H1 (cell line): ENCODE measurements around the gene SOSTDC1. TPM values are rescaled to one million over a fixed set of nuclear protein-coding genes. Genes with fewer than 3 reads are reported as not detected.

Experiments
- PHF8 ChIP-seq: fragments of 200-600 bp; sonication (generic); conservative IDR thresholded peaks from 2 replicates; pipeline ENCODE4 v1.7.1; 2012; ENCODE audit warnings: low read depth, mild to moderate bottlenecking, inconsistent platforms, low read length, moderate library complexity
- polyA plus RNA-seq, 7 experiments: library from polyadenylated mRNA; depleted of rRNA in 3 of 7; stranded (reverse) in 5 of 7; unstranded in 2 of 7; fragments of >200 nt in 5 of 7; fragments of 200-250 nt in 2 of 7; gene quantifications; 1 replicate in 5 of 7; 2 replicates in 1 of 7; 4 replicates in 1 of 7; pipeline versions ENCODE4 v1.2.1 to v1.2.3, GENCODE V29; 2011 to 2013; ENCODE audit warnings: missing spikeins in 2 of 7, mixed read lengths in 2 of 7
- total RNA-seq: library from RNA; stranded (reverse); fragmentation: NEBNext Ultra II Directional; extraction: Animal tissue kit (Norgen Biotek cat#: 25700); gene quantifications from 2 replicates; pipeline ENCODE4 v1.2.1, GENCODE V29; 2021
- TF ChIP-seq, protein P1 (sequence below): fragments of 300-600 bp; sonication (generic); IDR thresholded peaks from 2 replicates; pipeline ENCODE4 v1.7.1; 2012; ENCODE audit warnings: low read length, moderate library complexity, mild to moderate bottlenecking, inconsistent platforms; ENCODE audit not compliant: insufficient replicate concordance
- TF ChIP-seq, protein P2 (sequence below): IDR thresholded peaks from 2 replicates; pipeline ENCODE4 v1.6.1; 2011; ENCODE audit warnings: low read depth, mild to moderate bottlenecking, low read length; ENCODE audit not compliant: insufficient read depth

SOSTDC1 gene
- total and polyA plus RNA-seq, 2 of the 8 experiments (the other 6 are each of a cell fraction or from before 2014, with no cell fraction given), result 0.35 to 0.79 TPM

DNA sequence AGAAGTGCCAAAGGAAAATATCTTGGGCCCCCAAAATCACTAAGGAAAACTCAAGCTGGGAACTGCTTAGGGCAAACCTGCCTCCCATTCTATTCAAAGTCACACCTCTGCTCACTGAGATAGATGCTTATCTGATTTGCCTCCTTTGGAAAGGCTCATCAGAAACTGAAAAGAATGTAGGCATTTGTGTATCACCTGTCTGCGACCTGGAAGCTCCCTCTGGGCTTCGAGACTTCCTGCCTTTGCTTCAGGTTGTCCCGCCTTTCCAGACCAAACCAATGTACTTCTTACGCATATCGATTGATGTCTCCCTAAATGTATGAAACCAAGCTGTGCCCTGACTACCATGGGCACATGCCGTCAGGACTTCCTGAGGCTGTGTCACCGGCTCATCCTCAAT, 46.6 kb upstream of the SOSTDC1 start (continued):
- TF ChIP-seq, protein P1, sequence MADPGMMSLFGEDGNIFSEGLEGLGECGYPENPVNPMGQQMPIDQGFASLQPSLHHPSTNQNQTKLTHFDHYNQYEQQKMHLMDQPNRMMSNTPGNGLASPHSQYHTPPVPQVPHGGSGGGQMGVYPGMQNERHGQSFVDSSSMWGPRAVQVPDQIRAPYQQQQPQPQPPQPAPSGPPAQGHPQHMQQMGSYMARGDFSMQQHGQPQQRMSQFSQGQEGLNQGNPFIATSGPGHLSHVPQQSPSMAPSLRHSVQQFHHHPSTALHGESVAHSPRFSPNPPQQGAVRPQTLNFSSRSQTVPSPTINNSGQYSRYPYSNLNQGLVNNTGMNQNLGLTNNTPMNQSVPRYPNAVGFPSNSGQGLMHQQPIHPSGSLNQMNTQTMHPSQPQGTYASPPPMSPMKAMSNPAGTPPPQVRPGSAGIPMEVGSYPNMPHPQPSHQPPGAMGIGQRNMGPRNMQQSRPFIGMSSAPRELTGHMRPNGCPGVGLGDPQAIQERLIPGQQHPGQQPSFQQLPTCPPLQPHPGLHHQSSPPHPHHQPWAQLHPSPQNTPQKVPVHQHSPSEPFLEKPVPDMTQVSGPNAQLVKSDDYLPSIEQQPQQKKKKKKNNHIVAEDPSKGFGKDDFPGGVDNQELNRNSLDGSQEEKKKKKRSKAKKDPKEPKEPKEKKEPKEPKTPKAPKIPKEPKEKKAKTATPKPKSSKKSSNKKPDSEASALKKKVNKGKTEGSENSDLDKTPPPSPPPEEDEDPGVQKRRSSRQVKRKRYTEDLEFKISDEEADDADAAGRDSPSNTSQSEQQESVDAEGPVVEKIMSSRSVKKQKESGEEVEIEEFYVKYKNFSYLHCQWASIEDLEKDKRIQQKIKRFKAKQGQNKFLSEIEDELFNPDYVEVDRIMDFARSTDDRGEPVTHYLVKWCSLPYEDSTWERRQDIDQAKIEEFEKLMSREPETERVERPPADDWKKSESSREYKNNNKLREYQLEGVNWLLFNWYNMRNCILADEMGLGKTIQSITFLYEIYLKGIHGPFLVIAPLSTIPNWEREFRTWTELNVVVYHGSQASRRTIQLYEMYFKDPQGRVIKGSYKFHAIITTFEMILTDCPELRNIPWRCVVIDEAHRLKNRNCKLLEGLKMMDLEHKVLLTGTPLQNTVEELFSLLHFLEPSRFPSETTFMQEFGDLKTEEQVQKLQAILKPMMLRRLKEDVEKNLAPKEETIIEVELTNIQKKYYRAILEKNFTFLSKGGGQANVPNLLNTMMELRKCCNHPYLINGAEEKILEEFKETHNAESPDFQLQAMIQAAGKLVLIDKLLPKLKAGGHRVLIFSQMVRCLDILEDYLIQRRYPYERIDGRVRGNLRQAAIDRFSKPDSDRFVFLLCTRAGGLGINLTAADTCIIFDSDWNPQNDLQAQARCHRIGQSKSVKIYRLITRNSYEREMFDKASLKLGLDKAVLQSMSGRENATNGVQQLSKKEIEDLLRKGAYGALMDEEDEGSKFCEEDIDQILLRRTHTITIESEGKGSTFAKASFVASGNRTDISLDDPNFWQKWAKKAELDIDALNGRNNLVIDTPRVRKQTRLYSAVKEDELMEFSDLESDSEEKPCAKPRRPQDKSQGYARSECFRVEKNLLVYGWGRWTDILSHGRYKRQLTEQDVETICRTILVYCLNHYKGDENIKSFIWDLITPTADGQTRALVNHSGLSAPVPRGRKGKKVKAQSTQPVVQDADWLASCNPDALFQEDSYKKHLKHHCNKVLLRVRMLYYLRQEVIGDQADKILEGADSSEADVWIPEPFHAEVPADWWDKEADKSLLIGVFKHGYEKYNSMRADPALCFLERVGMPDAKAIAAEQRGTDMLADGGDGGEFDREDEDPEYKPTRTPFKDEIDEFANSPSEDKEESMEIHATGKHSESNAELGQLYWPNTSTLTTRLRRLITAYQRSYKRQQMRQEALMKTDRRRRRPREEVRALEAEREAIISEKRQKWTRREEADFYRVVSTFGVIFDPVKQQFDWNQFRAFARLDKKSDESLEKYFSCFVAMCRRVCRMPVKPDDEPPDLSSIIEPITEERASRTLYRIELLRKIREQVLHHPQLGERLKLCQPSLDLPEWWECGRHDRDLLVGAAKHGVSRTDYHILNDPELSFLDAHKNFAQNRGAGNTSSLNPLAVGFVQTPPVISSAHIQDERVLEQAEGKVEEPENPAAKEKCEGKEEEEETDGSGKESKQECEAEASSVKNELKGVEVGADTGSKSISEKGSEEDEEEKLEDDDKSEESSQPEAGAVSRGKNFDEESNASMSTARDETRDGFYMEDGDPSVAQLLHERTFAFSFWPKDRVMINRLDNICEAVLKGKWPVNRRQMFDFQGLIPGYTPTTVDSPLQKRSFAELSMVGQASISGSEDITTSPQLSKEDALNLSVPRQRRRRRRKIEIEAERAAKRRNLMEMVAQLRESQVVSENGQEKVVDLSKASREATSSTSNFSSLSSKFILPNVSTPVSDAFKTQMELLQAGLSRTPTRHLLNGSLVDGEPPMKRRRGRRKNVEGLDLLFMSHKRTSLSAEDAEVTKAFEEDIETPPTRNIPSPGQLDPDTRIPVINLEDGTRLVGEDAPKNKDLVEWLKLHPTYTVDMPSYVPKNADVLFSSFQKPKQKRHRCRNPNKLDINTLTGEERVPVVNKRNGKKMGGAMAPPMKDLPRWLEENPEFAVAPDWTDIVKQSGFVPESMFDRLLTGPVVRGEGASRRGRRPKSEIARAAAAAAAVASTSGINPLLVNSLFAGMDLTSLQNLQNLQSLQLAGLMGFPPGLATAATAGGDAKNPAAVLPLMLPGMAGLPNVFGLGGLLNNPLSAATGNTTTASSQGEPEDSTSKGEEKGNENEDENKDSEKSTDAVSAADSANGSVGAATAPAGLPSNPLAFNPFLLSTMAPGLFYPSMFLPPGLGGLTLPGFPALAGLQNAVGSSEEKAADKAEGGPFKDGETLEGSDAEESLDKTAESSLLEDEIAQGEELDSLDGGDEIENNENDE, result no peak
- TF ChIP-seq, protein P2, sequence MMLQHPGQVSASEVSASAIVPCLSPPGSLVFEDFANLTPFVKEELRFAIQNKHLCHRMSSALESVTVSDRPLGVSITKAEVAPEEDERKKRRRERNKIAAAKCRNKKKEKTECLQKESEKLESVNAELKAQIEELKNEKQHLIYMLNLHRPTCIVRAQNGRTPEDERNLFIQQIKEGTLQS, result no peak
- TF ChIP-seq PHF8, result no peak
